ENCODE data around the gene TEX36. TPM values are rescaled to one million over a fixed set of nuclear protein-coding genes. Genes with fewer than 3 reads are reported as not detected.
"Not testable (repeated sequence)": the region's sequence is repeated elsewhere in the genome, so short reads cannot be mapped to it uniquely, and the experiment has no call there.

TEX36 gene
- total RNA-seq, 1 donor from 2014 or later, result not detected

- TF ChIP-seq EZH2phosphoT487 (IDR thresholded peaks at IDR 0.05), result no peak
- no peak for TF ChIP-seq CTCF (IDR thresholded peaks at IDR 0.05)
- TF ChIP-seq EZH2 (IDR thresholded peaks at IDR 0.05), result no peak
Observed at GRCh38 chr10:125624800-125625199, 58.2 kb downstream of the TEX36 start.

GRCh38 chr10:125621052-125621451 is 61.9 kb downstream of the TEX36 start:
- H3K9ac ChIP-seq, result no peak overlapping the region
- H3F3A ChIP-seq (ENCODE audit: low read depth), result no peaks in the 10 kb centered on the region
- no peaks in the 10 kb centered on the region for H4K20me1 ChIP-seq (ENCODE audit: low read depth)
- H3K36me3 Mint-ChIP-seq, result no peaks in the 10 kb centered on the region
- no peak overlapping the region for H3K27ac ChIP-seq
- peaks cover 2% of the 10 kb centered on the region for H3K4me1 Mint-ChIP-seq
- H3K27me3 ChIP-seq, result no peaks in the 10 kb centered on the region
- H3K36me3 ChIP-seq, result no peaks in the 10 kb centered on the region
- H3K27me3 Mint-ChIP-seq (ENCODE audit: insufficient read depth, low read depth), result peaks cover 6% of the 10 kb centered on the region
- H3K79me2 ChIP-seq (ENCODE audit: low read depth), result no peaks in the 10 kb centered on the region
- no peak for DNase-seq (ENCODE audit: low spot score)
- TF ChIP-seq CTCF (IDR thresholded peaks at IDR 0.05) (no peak), EZH2phosphoT487 (IDR thresholded peaks at IDR 0.05) (no peak), EZH2 (IDR thresholded peaks at IDR 0.05) (no peak)
- no peak overlapping the region for H2AFZ ChIP-seq (replicated peaks)
- H3K4me1 ChIP-seq, result no peaks in the 10 kb centered on the region
- H3K4me3 Mint-ChIP-seq, result no peak overlapping the region
- no peak overlapping the region for H3K4me2 ChIP-seq
- no peak overlapping the region for H3K27ac Mint-ChIP-seq
- no peak overlapping the region for H3K4me3 ChIP-seq
- H3K9me3 ChIP-seq (ENCODE audit: low read depth), result no peaks in the 10 kb centered on the region
- H3K9me3 Mint-ChIP-seq, result no peaks in the 10 kb centered on the region

More at GRCh38 chr10:125624800-125625199, 58.2 kb downstream of the TEX36 start:
- no peak for DNase-seq (ENCODE audit: low spot score)
- Mint-ChIP-seq H3K4me3 (no peak overlapping the region), H3K27me3 (ENCODE audit: insufficient read depth, low read depth) (peaks cover 11% of the 10 kb centered on the region), H3K9me3 (no peaks in the 10 kb centered on the region), H3K36me3 (no peaks in the 10 kb centered on the region), H3K4me1 (peaks cover 7% of the 10 kb centered on the region), H3K27ac (no peak overlapping the region)
- H3K79me2 ChIP-seq (ENCODE audit: low read depth), result no peaks in the 10 kb centered on the region
- no peak overlapping the region for H2AFZ ChIP-seq (replicated peaks)
- H3K9ac ChIP-seq, result no peak overlapping the region
- H3K27me3 ChIP-seq, result no peaks in the 10 kb centered on the region
- no peaks in the 10 kb centered on the region for H3K9me3 ChIP-seq (ENCODE audit: low read depth)
- no peaks in the 10 kb centered on the region for H3K36me3 ChIP-seq
- H3F3A ChIP-seq (ENCODE audit: low read depth), result no peaks in the 10 kb centered on the region
- H4K20me1 ChIP-seq (ENCODE audit: low read depth), result no peaks in the 10 kb centered on the region
- no peak overlapping the region for H3K4me3 ChIP-seq
- H3K4me1 ChIP-seq, result no peaks in the 10 kb centered on the region
- H3K27ac ChIP-seq, result no peak overlapping the region
- no peak overlapping the region for H3K4me2 ChIP-seq

GRCh38 chr10:125620401-125620800 is 62.6 kb downstream of the TEX36 start:
- Histone ChIP-seq H3K4me3 (no peak overlapping the region), H4K20me1 (ENCODE audit: low read depth) (no peaks in the 10 kb centered on the region), H3K27ac (no peak overlapping the region), H3K9ac (no peak overlapping the region), H3K79me2 (ENCODE audit: low read depth) (no peaks in the 10 kb centered on the region), H3K4me1 (no peaks in the 10 kb centered on the region), H3K9me3 (ENCODE audit: low read depth) (no peaks in the 10 kb centered on the region), H3K27me3 (no peaks in the 10 kb centered on the region), H3K36me3 (no peaks in the 10 kb centered on the region), H3K4me2 (no peak overlapping the region), H2AFZ (replicated peaks) (no peak overlapping the region), H3F3A (ENCODE audit: low read depth) (no peaks in the 10 kb centered on the region)
- Mint-ChIP-seq H3K4me1 (peaks cover 2% of the 10 kb centered on the region), H3K27me3 (ENCODE audit: insufficient read depth, low read depth) (peaks cover 3% of the 10 kb centered on the region), H3K9me3 (no peaks in the 10 kb centered on the region), H3K36me3 (no peaks in the 10 kb centered on the region), H3K4me3 (no peak overlapping the region), H3K27ac (no peak overlapping the region)
- no peak for TF ChIP-seq EZH2phosphoT487 (IDR thresholded peaks at IDR 0.05)
- TF ChIP-seq EZH2 (IDR thresholded peaks at IDR 0.05), result no peak
- TF ChIP-seq CTCF (IDR thresholded peaks at IDR 0.05), result no peak
- DNase-seq (ENCODE audit: low spot score), result no peak

- not testable (repeated sequence) for H3K4me3 ChIP-seq; H3K36me3 Mint-ChIP-seq; H3K9me3 ChIP-seq (ENCODE audit: low read depth); H3K27ac Mint-ChIP-seq; H3K36me3 ChIP-seq; H3K27me3 Mint-ChIP-seq (ENCODE audit: insufficient read depth, low read depth); H3K9ac ChIP-seq; H3K27me3 ChIP-seq; DNase-seq (ENCODE audit: low spot score); H3K27ac ChIP-seq; H3K4me2 ChIP-seq; H3K4me3 Mint-ChIP-seq; H3K4me1 Mint-ChIP-seq; H4K20me1 ChIP-seq (ENCODE audit: low read depth); H3K79me2 ChIP-seq (ENCODE audit: low read depth); H3F3A ChIP-seq (ENCODE audit: low read depth); H3K9me3 Mint-ChIP-seq; H3K4me1 ChIP-seq; H2AFZ ChIP-seq (replicated peaks)
Observed at GRCh38 chr10:125613062-125613461, 69.9 kb downstream of the TEX36 start.
